Inflammatory macrophage treated with lipopolysaccharide for 4 hours (primary cell): ENCODE data around the gene PIP5KL1.
"Not testable (repeated sequence)": the region's sequence is repeated elsewhere in the genome, so short reads cannot be mapped to it uniquely, and the experiment has no call there.

Source experiments
- DNase-seq: peaks from one replicate; pipeline ENCODE4 v3.0.0-alpha.2; 2020

Gene PIP5KL1

GRCh38 chr9:127885508-127886281 lies 44.9 kb downstream of the PIP5KL1 start:
- DNase-seq: no peak

DNA sequence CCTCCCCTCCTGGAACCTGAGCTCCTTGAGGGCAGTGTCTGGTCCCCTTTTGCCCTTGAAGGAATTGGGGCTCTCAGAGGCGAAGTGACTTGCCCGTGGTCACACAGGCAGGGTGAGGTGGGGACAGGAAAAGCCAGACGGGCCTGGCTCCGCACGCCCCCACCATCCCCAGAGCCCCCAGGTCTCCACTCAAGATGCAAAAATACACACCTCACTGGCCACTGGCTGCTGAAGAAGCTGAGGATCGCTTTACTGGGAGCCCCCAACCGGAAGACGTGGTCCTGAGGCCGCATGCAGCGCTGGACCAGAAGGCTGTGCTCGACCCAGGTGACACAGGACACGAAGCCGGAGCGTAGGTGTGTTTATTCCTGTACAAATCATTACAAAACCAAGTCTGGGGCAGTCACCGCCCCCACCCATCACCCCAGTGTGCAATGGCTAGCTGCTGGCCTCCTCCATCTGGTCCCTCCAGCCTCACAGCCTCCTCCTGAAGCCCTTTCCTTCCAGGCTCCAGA lies 45.5 kb downstream of the PIP5KL1 start:
- DNase-seq: no peak

DNA sequence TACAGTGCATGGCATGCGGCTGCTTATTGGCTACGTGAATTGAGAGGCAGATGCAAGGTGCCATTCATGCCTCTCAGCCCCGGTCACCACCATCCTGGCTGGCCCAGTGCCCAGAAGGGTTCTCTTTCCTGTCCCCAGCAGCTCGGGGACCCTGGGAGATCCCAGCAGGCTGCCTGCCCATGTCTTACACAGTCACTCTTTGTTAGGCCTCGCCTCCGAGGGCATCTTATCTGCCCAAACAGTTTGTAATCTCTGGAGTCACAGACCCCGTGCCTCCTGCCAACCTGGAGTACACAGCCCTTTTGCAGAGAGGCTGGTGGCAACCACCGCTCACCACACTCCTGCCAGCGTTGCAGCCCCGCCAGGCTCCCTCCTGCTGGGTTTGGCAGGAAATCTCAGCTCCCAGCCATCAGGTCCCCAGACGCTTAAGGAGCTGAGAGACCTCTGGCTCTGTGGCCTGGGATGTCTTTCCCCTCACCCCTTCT lies 46.1 kb downstream of the PIP5KL1 start:
- DNase-seq: no peak

- no peak for DNase-seq
These were observed 46.6 kb downstream of the PIP5KL1 start for GRCh38 chr9:127883959-127884358.

- DNase-seq: not testable (repeated sequence)
These were observed 48.9 kb downstream of the PIP5KL1 start for GRCh38 chr9:127881715-127882114.

DNA sequence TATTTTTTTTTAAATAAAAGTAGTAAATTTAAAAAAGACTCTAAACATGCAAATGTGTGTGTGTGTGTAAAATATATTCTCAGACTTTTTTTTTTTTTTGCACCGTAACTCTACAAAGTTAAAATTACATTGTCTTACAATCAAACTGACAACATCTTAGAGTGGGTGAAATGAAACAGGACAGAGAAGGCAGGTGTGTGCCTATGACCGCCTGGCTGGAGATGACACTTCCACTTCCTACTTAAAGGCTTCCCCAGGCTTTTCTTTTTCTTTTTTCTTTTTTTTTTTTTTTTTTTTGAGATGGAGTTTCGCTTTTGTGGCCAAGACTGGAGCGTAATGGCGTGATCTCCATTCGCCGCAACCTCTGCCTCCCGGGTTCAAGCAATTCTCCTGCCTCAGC lies 50.4 kb downstream of the PIP5KL1 start:
- no peak for DNase-seq

DNA sequence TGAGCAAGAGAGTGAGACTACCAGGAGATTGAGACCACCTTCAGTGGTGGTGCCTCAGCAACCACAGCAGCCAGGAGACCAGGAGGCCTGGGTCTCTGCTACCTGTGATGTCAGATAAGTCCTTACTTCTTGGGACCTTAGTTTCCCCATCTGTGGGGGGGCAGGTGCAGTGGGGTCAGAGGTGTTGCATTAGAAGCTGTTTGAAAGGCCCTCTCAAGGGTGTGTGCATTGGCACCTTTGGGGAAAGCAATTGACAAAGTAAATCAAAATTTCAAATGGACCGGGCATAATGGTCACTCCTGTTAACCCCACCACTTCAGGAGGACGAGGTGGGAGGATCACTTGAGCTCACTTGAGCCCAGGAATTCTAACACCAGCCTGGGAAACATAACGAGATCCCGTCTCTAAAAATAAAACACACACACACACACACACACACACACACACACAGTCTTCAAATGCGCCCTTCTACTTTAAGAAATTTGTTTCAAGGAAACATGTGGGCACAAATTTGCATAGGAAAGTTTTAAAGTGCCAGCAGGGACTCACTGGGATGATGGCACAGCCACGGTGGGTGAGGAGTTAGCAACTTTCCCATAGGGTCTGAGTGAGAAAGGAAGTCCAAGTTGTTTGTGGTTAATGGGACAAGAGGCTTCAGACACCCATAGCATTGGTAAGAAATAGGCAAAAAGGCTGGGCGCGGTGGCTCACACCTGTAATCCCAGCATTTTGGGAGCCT lies 51.8 kb downstream of the PIP5KL1 start:
- DNase-seq: peak; percentile 59

DNA sequence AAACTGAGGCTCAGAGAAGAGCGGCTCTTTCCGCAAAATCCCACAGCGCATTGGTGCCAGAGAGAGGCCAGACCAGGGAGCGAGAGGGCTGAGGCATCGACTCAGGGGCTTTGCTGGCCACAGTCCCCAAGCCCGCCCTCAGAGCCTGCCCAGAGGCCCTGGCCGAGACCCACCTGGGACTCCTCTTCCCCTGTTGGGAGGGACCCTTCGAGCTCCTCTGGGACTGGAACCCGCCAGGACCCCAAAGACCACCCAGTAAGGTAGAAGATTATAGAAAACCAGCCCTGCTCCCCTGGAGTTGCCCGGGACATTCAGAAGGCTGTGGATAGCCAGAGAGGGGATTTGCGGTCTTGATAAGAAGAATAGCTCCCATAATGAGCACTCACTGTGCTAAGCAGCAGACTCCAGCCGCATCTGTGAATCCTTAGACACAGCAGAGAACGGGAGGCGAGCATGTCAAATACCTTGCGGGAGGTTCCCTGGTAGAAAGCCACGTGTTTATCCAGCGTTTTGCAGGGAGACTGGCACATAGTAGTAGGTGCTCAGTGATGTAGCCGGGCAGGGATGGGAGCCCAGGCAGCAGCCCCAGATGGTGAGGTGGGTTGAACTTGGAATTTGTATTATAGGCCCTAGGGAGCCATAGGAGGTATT lies 52.5 kb downstream of the PIP5KL1 start:
- no peak for DNase-seq

DNA sequence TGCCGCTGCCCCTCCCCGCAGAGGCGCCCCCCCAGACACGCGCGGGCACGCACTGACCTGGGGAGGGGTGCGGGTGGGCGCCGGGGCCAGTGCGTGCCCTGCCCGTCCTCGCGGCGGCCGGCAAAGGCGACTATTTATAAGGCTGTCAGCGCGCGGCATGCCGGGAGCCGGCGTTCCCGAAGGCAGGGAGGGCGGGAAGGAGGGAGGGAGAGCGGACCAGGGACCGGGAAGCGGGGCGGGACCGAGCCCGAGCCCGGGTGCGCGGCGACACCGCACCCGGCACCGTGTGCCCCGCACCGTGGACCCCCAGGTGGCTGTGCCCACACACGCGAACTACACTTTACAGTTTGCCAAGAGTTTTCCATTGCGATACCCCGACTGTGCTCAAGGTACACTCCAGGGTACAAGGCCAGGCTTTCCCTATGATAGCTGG lies 53.0 kb downstream of the PIP5KL1 start, which contains the start of gene AK1:
AK1 (minus strand) TSS at position 110 of the 433 bp plus-strand sequence. CDS start 3,058 bp downstream, outside the sequence.
- DNase-seq: no peak

- no peak for DNase-seq
These were observed 53.6 kb downstream of the PIP5KL1 start for GRCh38 chr9:127876764-127877562.

GRCh38 chr9:127876026-127876763 lies 54.4 kb downstream of the PIP5KL1 start:
- DNase-seq: no peak

DNA sequence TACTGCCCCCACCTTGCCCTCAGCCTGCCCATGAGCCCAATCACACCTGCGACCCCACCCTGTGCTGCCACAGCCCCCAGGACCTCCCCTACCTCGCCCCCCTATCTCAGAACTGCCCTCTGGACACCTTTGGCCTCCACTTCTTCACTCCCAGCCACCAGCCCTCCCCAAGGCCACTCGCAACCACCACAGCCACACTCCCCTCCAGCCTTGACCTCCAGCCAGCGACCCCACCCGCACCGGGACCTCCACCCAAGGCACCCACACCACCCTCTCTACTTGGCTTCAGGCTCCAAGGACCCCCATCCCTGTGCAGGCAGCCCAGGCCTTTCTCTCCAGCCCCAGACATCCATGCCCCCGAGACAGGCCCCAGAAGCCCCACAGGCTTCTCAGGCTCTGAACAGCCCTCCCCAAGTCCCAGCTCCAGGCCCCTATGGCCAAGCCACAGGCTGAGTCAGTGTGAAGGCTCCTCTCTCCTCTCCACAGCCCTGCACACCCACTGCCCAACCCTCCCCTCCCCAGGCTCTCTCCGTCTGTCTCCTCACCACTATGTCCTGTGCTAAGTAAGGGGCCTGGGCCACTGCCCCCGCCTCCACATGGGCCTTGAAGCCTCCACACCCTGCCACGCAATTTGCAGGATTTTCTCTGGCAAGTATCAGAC lies 55.1 kb downstream of the PIP5KL1 start:
- no peak for DNase-seq

DNA sequence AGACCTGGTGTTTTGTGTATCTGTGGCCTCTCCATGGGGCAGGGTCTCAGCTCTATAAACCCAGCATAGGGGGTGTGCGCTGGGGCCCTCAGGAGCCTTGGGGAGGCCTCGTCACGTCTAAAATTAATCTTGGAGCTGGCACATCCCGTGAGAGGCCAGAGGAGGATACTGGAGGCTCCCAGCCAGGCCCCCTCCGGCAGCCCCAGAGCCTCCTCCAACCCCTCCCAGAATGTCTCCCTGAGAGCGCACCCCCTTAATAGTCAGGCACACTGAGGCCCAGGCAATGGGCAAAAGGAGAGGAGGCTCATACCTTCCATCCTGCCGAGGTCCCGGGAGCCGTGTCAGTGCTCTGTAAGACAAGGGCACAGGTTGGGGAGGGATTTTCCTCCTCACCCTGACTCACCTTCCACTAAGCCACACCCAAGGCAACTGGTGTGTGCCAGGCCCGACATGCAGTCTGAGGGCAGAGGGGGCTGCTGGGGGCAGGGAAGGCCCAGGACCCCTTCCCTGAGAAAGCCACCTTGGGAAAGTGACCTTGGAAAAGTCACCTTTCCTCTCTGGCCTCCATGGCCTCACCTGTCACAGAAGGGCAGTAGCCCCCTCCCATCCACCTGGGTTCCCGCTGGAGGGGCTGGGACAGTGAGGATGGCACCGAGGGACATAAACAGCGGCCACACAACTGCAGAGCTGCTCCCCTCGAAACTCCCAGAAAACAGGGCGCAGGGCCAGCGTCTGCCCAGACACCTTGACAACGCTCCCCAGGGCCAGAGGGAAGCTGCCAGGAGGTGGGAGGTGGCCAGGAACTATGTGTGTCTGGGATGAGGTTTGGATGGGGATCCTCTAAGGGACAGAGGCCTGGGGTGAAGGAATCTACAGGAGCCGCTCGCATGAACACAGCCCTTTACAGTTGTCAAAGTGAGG lies 56.0 kb downstream of the PIP5KL1 start:
- DNase-seq: no peak

DNA sequence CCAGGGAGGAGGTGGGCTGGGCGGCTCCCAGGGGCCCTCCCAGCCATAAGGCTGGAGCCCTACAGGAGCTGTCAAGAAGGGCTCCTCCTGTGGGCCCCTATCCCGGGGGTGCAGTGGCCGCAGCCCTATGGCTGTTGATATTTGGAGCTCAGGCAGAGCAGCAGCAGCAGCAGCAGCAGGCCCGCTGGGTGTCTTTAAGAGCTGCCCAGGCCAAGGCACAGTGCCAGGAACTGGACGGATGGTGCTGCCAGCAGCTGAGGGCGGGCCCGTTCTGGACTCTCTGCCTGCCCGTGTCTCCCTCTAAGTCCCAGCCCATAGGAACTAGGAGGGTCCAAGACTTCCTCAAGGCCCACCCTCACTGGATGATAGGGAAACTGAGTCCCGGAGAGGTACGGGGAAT lies 56.7 kb downstream of the PIP5KL1 start:
- DNase-seq: no peak

DNA sequence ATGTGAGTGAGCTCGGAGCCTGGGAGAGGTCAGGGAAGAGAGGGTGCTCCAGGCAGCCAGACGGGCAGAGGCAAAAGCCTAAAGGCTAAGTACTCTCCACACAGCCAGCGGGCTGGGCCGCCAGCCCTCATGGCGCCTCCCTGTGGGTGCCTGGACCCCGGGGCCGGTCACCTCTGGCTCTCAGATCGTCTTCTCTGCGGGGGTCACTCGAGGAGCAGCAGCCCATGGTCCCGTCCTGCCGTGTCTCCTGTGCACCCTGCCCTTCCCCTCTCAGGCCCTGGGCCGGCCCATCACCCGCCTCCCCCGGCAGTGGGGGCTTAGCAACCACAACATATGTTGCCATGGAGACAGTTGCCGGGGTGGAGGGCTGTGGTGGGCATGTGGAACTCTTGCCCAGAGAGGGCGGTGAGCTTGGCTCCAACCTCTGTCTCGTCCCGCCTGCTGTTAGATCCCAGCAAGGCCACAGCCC lies 57.3 kb downstream of the PIP5KL1 start:
- no peak for DNase-seq

DNA sequence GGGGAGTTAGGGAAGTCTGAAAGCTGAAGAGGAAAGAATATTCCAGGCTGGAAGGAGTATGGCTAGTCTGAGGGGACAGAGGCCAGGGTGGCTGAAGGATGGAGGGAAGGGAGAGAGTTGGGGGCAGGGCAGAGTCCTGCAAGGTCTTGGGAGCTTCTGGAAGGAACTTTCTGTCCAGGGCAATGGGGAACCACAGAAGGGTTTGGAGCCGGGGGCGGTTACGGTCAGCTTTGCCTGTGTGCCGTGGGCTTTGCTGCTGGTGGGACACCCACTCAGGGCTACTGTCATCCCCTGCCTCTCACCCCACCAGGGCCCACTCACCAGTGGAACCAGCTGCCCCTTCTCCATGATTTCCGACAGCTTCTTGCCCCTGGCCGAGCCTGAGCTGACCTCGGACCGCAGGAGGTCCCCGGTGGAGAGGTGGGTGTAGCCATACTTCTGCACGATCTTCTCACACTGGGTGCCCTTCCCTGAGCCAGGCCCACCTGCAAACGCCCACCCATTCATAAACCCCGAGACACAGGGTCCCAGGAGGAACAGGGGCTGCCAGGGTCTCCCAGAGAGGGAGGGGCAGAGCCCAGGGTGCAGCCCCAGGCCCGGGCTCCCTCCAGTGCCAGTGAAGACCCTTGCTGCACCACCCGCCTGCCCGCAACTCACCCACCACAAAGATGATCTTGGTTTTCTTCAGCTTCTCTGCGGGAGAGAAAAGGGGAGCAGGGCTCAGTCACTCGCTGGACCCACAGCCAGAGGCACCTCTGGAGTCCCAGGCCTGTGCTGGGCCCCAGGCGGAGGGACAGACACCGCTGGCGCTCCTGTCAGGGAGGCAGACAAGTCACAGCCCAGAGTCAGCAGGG lies 58.0 kb downstream of the PIP5KL1 start:
- DNase-seq: no peak

- DNase-seq: no peak
These were observed 59.0 kb downstream of the PIP5KL1 start for GRCh38 chr9:127871531-127871930.

- no peak for DNase-seq
These were observed 59.7 kb downstream of the PIP5KL1 start for GRCh38 chr9:127870887-127871286.
